CD4-positive, CD25-positive, alpha-beta regulatory T cell (primary cell): ENCODE data around the gene OR6P1. TPM values are rescaled to one million over a fixed set of nuclear protein-coding genes. Genes with fewer than 3 reads are reported as not detected.

Source experiments
- ATAC-seq, 2 donors: fragments of 150-1000 bp; cut with Tn5 transposase; one replicate each; pipeline ENCODE4 v1.10.0; 2021; ENCODE audit warnings: low read depth in 2 of 2, moderate number of reproducible peaks in 2 of 2, moderate library complexity in 1 of 2
- DNase-seq, 3 donors: peaks; one replicate each; pipeline versions ENCODE4 v3.0.0 to v3.0.0-alpha.2; 2012 to 2022; ENCODE audit warnings: mixed read lengths in 1 of 3
- H3K27ac ChIP-seq: one replicate; pipeline ENCODE4 v1.7.0; 2013; ENCODE audit warnings: mild to moderate bottlenecking, low read length; ENCODE audit not compliant: insufficient read depth, poor library complexity, severe bottlenecking
- H3K27me3 ChIP-seq: one replicate; pipeline ENCODE4 v1.7.0; 2013; ENCODE audit warnings: low read length; ENCODE audit not compliant: control insufficient read depth, insufficient read depth
- H3K36me3 ChIP-seq: one replicate; pipeline ENCODE4 v1.7.0; 2013; ENCODE audit warnings: mild to moderate bottlenecking, low read length, moderate library complexity; ENCODE audit not compliant: control insufficient read depth, insufficient read depth
- H3K4me1 ChIP-seq: 2 replicates; pipeline ENCODE4 v1.7.0; 2013; ENCODE audit warnings: mild to moderate bottlenecking, low read length; ENCODE audit not compliant: insufficient read depth, control insufficient read depth, poor library complexity, severe bottlenecking
- H3K4me3 ChIP-seq: one replicate; pipeline ENCODE4 v1.7.0; 2013; ENCODE audit warnings: low read depth, mild to moderate bottlenecking, low read length, moderate library complexity
- H3K9me3 ChIP-seq, 2 experiments: 1 replicate in 1 of 2; 2 replicates in 1 of 2; pipeline ENCODE4 v1.7.0; 2013; ENCODE audit warnings: low read length in 2 of 2, mild to moderate bottlenecking in 1 of 2, moderate library complexity in 1 of 2; ENCODE audit not compliant: control insufficient read depth in 2 of 2
- H3K27ac Mint-ChIP-seq, 3 donors: one replicate each; pipeline ENCODE4 v1.8.0; 2020 to 2022; ENCODE audit warnings: mild to moderate bottlenecking in 3 of 3, mixed read lengths in 3 of 3, moderate library complexity in 2 of 3
- H3K27me3 Mint-ChIP-seq: one replicate; pipeline ENCODE4 v1.8.0; 2022; ENCODE audit warnings: mild to moderate bottlenecking, mixed read lengths
- H3K36me3 Mint-ChIP-seq: one replicate; pipeline ENCODE4 v1.8.0; 2020; ENCODE audit warnings: mixed read lengths
- H3K4me1 Mint-ChIP-seq, 4 donors: one replicate each; pipeline ENCODE4 v1.8.0; 2020 to 2022; ENCODE audit warnings: mixed read lengths in 4 of 4, mild to moderate bottlenecking in 1 of 4
- H3K4me3 Mint-ChIP-seq, 4 donors: one replicate each; pipeline ENCODE4 v1.8.0; 2020 to 2022; ENCODE audit warnings: mild to moderate bottlenecking in 4 of 4, mixed read lengths in 4 of 4, moderate library complexity in 3 of 4
- H3K9me3 Mint-ChIP-seq, 7 donors: one replicate each; pipeline ENCODE4 v1.8.0; 2020 to 2022; ENCODE audit warnings: mixed read lengths in 7 of 7, mild to moderate bottlenecking in 3 of 7, moderate library complexity in 2 of 7
- polyA plus RNA-seq, 4 donors: library from polyadenylated mRNA; unstranded; fragments of 300-500 nt; fragmentation: Illumina TruSeq; gene quantifications; one replicate each; pipeline ENCODE4 v1.2.3, GENCODE V29; 2021
- total RNA-seq: library from RNA; stranded (reverse); gene quantifications from one replicate; pipeline ENCODE4 v1.2.3, GENCODE V29; 2022

Gene OR6P1
- total and polyA plus RNA-seq, 5 donors from 2014 or later: not detected

GRCh38 chr1:158579733-158580132 is 9.4 kb upstream of the OR6P1 start, which contains the start of gene OR10X1:
TSS of gene OR10X1 (minus strand) at chr1:158579899. CDS start at chr1:158579899, 0 bp downstream.
- peaks cover 0 to 2% (median 0%) of the 10 kb centered on the region in 7 donors for H3K9me3 Mint-ChIP-seq
- no peak within 1 kb of the TSS for H3K27ac Mint-ChIP-seq
- ATAC-seq (no peak), DNase-seq (no peak)
- no peaks in the 10 kb centered on the region for H3K4me1 Mint-ChIP-seq
- no peaks in the 10 kb centered on the region for H3K9me3 ChIP-seq
- no peaks in the 10 kb centered on the region for H3K36me3 Mint-ChIP-seq
- H3K4me3 ChIP-seq: no peak within 1 kb of the TSS
- H3K36me3 ChIP-seq: no peaks in the 10 kb centered on the region
- peaks cover 10% of the 10 kb centered on the region for H3K27me3 ChIP-seq
- H3K27ac ChIP-seq: no peak within 1 kb of the TSS
- H3K4me3 Mint-ChIP-seq: no peak within 1 kb of the TSS
- H3K4me1 ChIP-seq: no peaks in the 10 kb centered on the region
- H3K27me3 Mint-ChIP-seq: peaks cover 5% of the 10 kb centered on the region

- Histone ChIP-seq H3K4me3 (no peak overlapping the region), H3K9me3 (no peaks in the 10 kb centered on the region), H3K36me3 (no peaks in the 10 kb centered on the region), H3K27me3 (peaks cover 11% of the 10 kb centered on the region), H3K4me1 (no peaks in the 10 kb centered on the region), H3K27ac (no peak overlapping the region)
- Mint-ChIP-seq H3K36me3 (no peaks in the 10 kb centered on the region), H3K27me3 (peaks cover 6% of the 10 kb centered on the region), H3K4me3 (no peak overlapping the region), H3K27ac (no peak overlapping the region), H3K4me1 (no peaks in the 10 kb centered on the region), H3K9me3 (peaks cover 0 to 1% (median 0%) of the 10 kb centered on the region in 7 donors)
- DNase-seq (no peak), ATAC-seq (no peak)
Measured at GRCh38 chr1:158577561-158577960, 7.2 kb upstream of the OR6P1 start.

- Histone ChIP-seq H3K27me3 (peaks cover 11% of the 10 kb centered on the region), H3K27ac (no peak overlapping the region), H3K36me3 (no peaks in the 10 kb centered on the region), H3K9me3 (no peaks in the 10 kb centered on the region), H3K4me1 (no peaks in the 10 kb centered on the region), H3K4me3 (no peak overlapping the region)
- H3K36me3 Mint-ChIP-seq: no peaks in the 10 kb centered on the region
- no peak overlapping the region for H3K4me3 Mint-ChIP-seq
- no peaks in the 10 kb centered on the region for H3K4me1 Mint-ChIP-seq
- no peak for ATAC-seq
- H3K27me3 Mint-ChIP-seq: peaks cover 6% of the 10 kb centered on the region
- no peak for DNase-seq
- no peak overlapping the region for H3K27ac Mint-ChIP-seq
- peaks cover 0 to 4% (median 2%) of the 10 kb centered on the region in 7 donors for H3K9me3 Mint-ChIP-seq
Measured at GRCh38 chr1:158572226-158572625, 1.8 kb upstream of the OR6P1 start.

GRCh38 chr1:158564608-158565007 is 5.8 kb downstream of the OR6P1 start:
- Histone ChIP-seq H3K27ac (no peak overlapping the region), H3K4me1 (no peaks in the 10 kb centered on the region), H3K36me3 (no peaks in the 10 kb centered on the region), H3K27me3 (peaks cover 8% of the 10 kb centered on the region), H3K4me3 (no peak overlapping the region), H3K9me3 (no peaks in the 10 kb centered on the region)
- no peaks in the 10 kb centered on the region for H3K36me3 Mint-ChIP-seq
- ATAC-seq: no peak
- peaks cover 12% of the 10 kb centered on the region for H3K27me3 Mint-ChIP-seq
- H3K4me1 Mint-ChIP-seq: no peaks in the 10 kb centered on the region
- DNase-seq: no peak
- no peak overlapping the region for H3K4me3 Mint-ChIP-seq
- H3K9me3 Mint-ChIP-seq: peaks cover 0 to 5% (median 2%) of the 10 kb centered on the region in 7 donors
- no peak overlapping the region for H3K27ac Mint-ChIP-seq

GRCh38 chr1:158563853-158564252 is 6.5 kb downstream of the OR6P1 start:
- H3K27me3 Mint-ChIP-seq: peaks cover 12% of the 10 kb centered on the region
- H3K27ac Mint-ChIP-seq: no peak overlapping the region
- Histone ChIP-seq H3K27ac (no peak overlapping the region), H3K9me3 (no peaks in the 10 kb centered on the region), H3K4me3 (no peak overlapping the region), H3K27me3 (peaks cover 9% of the 10 kb centered on the region), H3K4me1 (no peaks in the 10 kb centered on the region), H3K36me3 (no peaks in the 10 kb centered on the region)
- H3K4me1 Mint-ChIP-seq: no peaks in the 10 kb centered on the region
- ATAC-seq: no peak
- peaks cover 0 to 5% (median 2%) of the 10 kb centered on the region in 7 donors for H3K9me3 Mint-ChIP-seq
- H3K4me3 Mint-ChIP-seq: no peak overlapping the region
- H3K36me3 Mint-ChIP-seq: no peaks in the 10 kb centered on the region
- no peak for DNase-seq

GRCh38 chr1:158559696-158560095 is 10.7 kb downstream of the OR6P1 start:
- DNase-seq (no peak), ATAC-seq (no peak)
- peaks cover 9% of the 10 kb centered on the region for H3K27me3 ChIP-seq
- no peaks in the 10 kb centered on the region for H3K36me3 ChIP-seq
- H3K4me1 ChIP-seq: no peaks in the 10 kb centered on the region
- H3K4me3 ChIP-seq: no peak overlapping the region
- Mint-ChIP-seq H3K9me3 (peaks cover 0 to 2% (median 0%) of the 10 kb centered on the region in 7 donors), H3K4me1 (no peaks in the 10 kb centered on the region), H3K27ac (no peak overlapping the region), H3K4me3 (no peak overlapping the region), H3K36me3 (no peaks in the 10 kb centered on the region), H3K27me3 (peaks cover 18% of the 10 kb centered on the region)
- no peaks in the 10 kb centered on the region for H3K9me3 ChIP-seq
- H3K27ac ChIP-seq: no peak overlapping the region

GRCh38 chr1:158554352-158554751 is 16.0 kb downstream of the OR6P1 start, which contains the start of gene OR6Y1:
TSS of gene OR6Y1 (minus strand) at chr1:158554405. CDS start at chr1:158548105, 6,300 bp downstream.
- no peaks in the 10 kb centered on the region for H3K9me3 ChIP-seq
- no peak within 1 kb of the TSS for H3K27ac Mint-ChIP-seq
- ATAC-seq (no peak), DNase-seq (no peak)
- no peak within 1 kb of the TSS for H3K27ac ChIP-seq
- H3K4me1 ChIP-seq: no peaks in the 10 kb centered on the region
- H3K36me3 ChIP-seq: no peaks in the 10 kb centered on the region
- H3K4me3 Mint-ChIP-seq: no peak within 1 kb of the TSS
- peaks cover 0 to 2% (median 0%) of the 10 kb centered on the region in 7 donors for H3K9me3 Mint-ChIP-seq
- H3K27me3 Mint-ChIP-seq: peaks cover 17% of the 10 kb centered on the region
- no peak within 1 kb of the TSS for H3K4me3 ChIP-seq
- no peaks in the 10 kb centered on the region for H3K4me1 Mint-ChIP-seq
- H3K36me3 Mint-ChIP-seq: no peaks in the 10 kb centered on the region
- peaks cover 2% of the 10 kb centered on the region for H3K27me3 ChIP-seq

GRCh38 chr1:158552296-158552695 is 18.1 kb downstream of the OR6P1 start:
- Mint-ChIP-seq H3K9me3 (peaks cover 0 to 2% (median 0%) of the 10 kb centered on the region in 7 donors), H3K27ac (no peak overlapping the region), H3K4me1 (no peaks in the 10 kb centered on the region), H3K36me3 (no peaks in the 10 kb centered on the region), H3K4me3 (no peak overlapping the region), H3K27me3 (peaks cover 17% of the 10 kb centered on the region)
- Histone ChIP-seq H3K4me1 (no peaks in the 10 kb centered on the region), H3K4me3 (no peak overlapping the region), H3K36me3 (no peaks in the 10 kb centered on the region), H3K9me3 (no peaks in the 10 kb centered on the region), H3K27me3 (peaks cover 6% of the 10 kb centered on the region), H3K27ac (no peak overlapping the region)
- ATAC-seq: no peak
- DNase-seq: no peak
